Measurements from ENCODE around the gene ESYT3. TPM values are rescaled to one million over a fixed set of nuclear protein-coding genes. Genes with fewer than 3 reads are reported as not detected.

The ESYT3 gene
- total and polyA plus RNA-seq, 9 donors, result 0.48 to 2.0 (median 0.77) TPM

- 45 to 61% (median 52%) methylated on average over 2 of the region's 2 CpGs for WGBS, 3 donors
- no peaks in the 10 kb centered on the region for H3K27me3 ChIP-seq
- intact Hi-C loops (cut with DNase I), result no loop called here
- no peak overlapping the region for H3K4me3 ChIP-seq
- no peaks in the 10 kb centered on the region for H3K9me3 ChIP-seq
- DNase-seq, result no peak
- no peak for TF ChIP-seq POLR2A (IDR thresholded peaks at IDR 0.05)
- no peak for TF ChIP-seq CTCF (IDR thresholded peaks at IDR 0.05)
- no peak for TF ChIP-seq EP300 (IDR thresholded peaks at IDR 0.05)
- no peaks in the 10 kb centered on the region for H3K36me3 ChIP-seq
- peak overlapping the region in 1 of 2 donors; percentile 54 for H3K27ac ChIP-seq
- H3K4me1 ChIP-seq (ENCODE audit: insufficient read depth), result peaks cover 13% of the 10 kb centered on the region
These were observed 43.9 kb upstream of the ESYT3 start for GRCh38 chr3:138390582-138390932.

GRCh38 chr3:138394156-138394555 lies 40.3 kb upstream of the ESYT3 start:
- 89 to 93% (median 92%) methylated on average over 4 of the region's 4 CpGs for WGBS, 3 donors
- Histone ChIP-seq H3K9me3 (no peaks in the 10 kb centered on the region), H3K27me3 (no peaks in the 10 kb centered on the region), H3K4me1 (ENCODE audit: insufficient read depth) (peaks cover 17% of the 10 kb centered on the region), H3K4me3 (no peak overlapping the region), H3K36me3 (no peaks in the 10 kb centered on the region), H3K27ac (no peak overlapping the region)
- intact Hi-C loops (cut with DNase I), result no loop called here
- TF ChIP-seq EP300 (IDR thresholded peaks at IDR 0.05) (no peak), POLR2A (IDR thresholded peaks at IDR 0.05) (no peak), CTCF (IDR thresholded peaks at IDR 0.05) (no peak)
- no peak for DNase-seq

- intact Hi-C loops (cut with DNase I), result loop anchor here in 1 of 4 donors (5.0 kb wide), 1 partner anchor 57 kb away; no protein-coding TSS in a partner anchor
- H3K4me3 ChIP-seq, result no peak overlapping the region
- TF ChIP-seq POLR2A (IDR thresholded peaks at IDR 0.05) (no peak), CTCF (IDR thresholded peaks at IDR 0.05) (no peak), EP300 (IDR thresholded peaks at IDR 0.05) (no peak)
- 82 to 90% (median 88%) methylated on average over 5 of the region's 5 CpGs for WGBS, 3 donors
- DNase-seq, result no peak
- H3K9me3 ChIP-seq, result no peaks in the 10 kb centered on the region
- H3K4me1 ChIP-seq (ENCODE audit: insufficient read depth), result peaks cover 14% of the 10 kb centered on the region
- H3K27ac ChIP-seq, result no peak overlapping the region
- H3K27me3 ChIP-seq, result no peaks in the 10 kb centered on the region
- no peaks in the 10 kb centered on the region for H3K36me3 ChIP-seq
These were observed 39.7 kb upstream of the ESYT3 start for GRCh38 chr3:138394686-138395085.

- H3K27ac ChIP-seq, result no peak overlapping the region
- no peak for TF ChIP-seq EP300 (IDR thresholded peaks at IDR 0.05)
- TF ChIP-seq POLR2A (IDR thresholded peaks at IDR 0.05), result no peak
- no peak overlapping the region for H3K4me3 ChIP-seq
- H3K9me3 ChIP-seq, result no peaks in the 10 kb centered on the region
- peak in 1 of 5 donors; percentile 7 for DNase-seq
- H3K36me3 ChIP-seq, result no peaks in the 10 kb centered on the region
- WGBS, 3 donors, result 93 to 97% (median 94%) methylated on average over 12 of the region's 12 CpGs
- intact Hi-C loops (cut with DNase I), result loop anchor here in 1 of 4 donors (5.0 kb wide), 1 partner anchor 59 kb away; no protein-coding TSS in a partner anchor
- peaks cover 8% of the 10 kb centered on the region for H3K4me1 ChIP-seq (ENCODE audit: insufficient read depth)
- no peaks in the 10 kb centered on the region for H3K27me3 ChIP-seq
These were observed 38.3 kb upstream of the ESYT3 start for GRCh38 chr3:138395865-138396751.
